ENCODE measurements around the gene TMEM8B. TPM values are rescaled to one million over a fixed set of nuclear protein-coding genes. Genes with fewer than 3 reads are reported as not detected.

The TMEM8B gene
- total and polyA plus RNA-seq, 2 of the 8 experiments (the other 6 are each of a cell fraction or from before 2014, with no cell fraction given): 7.5 to 10.4 TPM

DNA sequence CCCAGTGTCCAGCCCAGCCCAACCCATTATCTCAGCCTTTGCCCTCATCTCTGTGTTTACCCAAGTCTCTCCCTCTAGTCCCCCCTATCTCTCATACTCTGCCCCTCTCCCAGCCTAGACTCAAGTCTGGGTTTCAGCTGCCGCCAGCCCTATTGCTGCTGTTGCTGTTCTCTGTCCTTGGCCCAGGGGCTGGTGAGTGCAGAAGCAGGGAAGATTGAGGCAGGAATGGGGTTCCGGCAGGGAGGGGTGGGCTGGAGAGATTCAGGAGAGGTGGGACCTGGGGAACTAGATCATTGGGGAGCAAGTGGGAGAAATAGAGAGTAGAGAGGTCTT, 702 bp downstream of the TMEM8B start:
- Histone ChIP-seq H3K27me3 (replicated peaks in 1 of 4; ENCODE audit: control insufficient read depth in 3 of 4, extremely low read depth in 1 of 4, insufficient read depth in 3 of 4, low read length in 3 of 4) (no peaks in the 10 kb centered on the region), H3K9me3 (ENCODE audit: insufficient read depth in 2 of 2, low read depth in 1 of 2, low read length in 1 of 2) (no peaks in the 10 kb centered on the region), H3K36me3 (ENCODE audit: control insufficient read depth in 2 of 4, insufficient read depth in 4 of 4, low read length in 3 of 4) (no peaks in the 10 kb centered on the region), H4K5ac (ENCODE audit: insufficient read length, low read depth, low read length) (no peak overlapping the region), H3K9ac (replicated peaks in 1 of 4; ENCODE audit: extremely low read depth in 1 of 4, low read depth in 3 of 4, low read length in 3 of 4) (peak overlapping the region in 2 of 4 experiments; percentile 34 to 50; a peak in 2 of 7 replicates), H3K23me2 (ENCODE audit: low read depth, low read length) (peaks cover 10% of the 10 kb centered on the region), H3K79me1 (ENCODE audit: low read depth, low read length) (no peaks in the 10 kb centered on the region), H4K91ac (replicated peaks; ENCODE audit: insufficient read length, low read length) (no peak overlapping the region), H2BK15ac (ENCODE audit: low read length) (no peak overlapping the region), H3K56ac (replicated peaks; ENCODE audit: insufficient read length, low read depth, low read length) (no peak overlapping the region), H3K4me3 (ENCODE audit: extremely low read depth in 1 of 4, insufficient read depth in 2 of 4, low read depth in 3 of 4, low read length in 4 of 4) (peak overlapping the region; percentile 51 to 83 (median 68)), H3K18ac (ENCODE audit: extremely low read depth, low read length) (no peak overlapping the region), H3K14ac (ENCODE audit: insufficient read length) (no peak overlapping the region), H3K27ac (ENCODE audit: low read depth, low read length) (no peak overlapping the region), H2AFZ (ENCODE audit: low read length) (peak overlapping the region; percentile 31), H4K8ac (ENCODE audit: extremely low read depth, insufficient read depth, low read length) (no peak overlapping the region), H2BK20ac (ENCODE audit: low read length) (no peak overlapping the region), H2BK120ac (replicated peaks; ENCODE audit: low read depth, low read length) (no peak overlapping the region), H3K4me2 (ENCODE audit: insufficient read depth in 1 of 2, low read depth in 2 of 2, low read length in 2 of 2) (peak overlapping the region; percentile 86 to 90), H3K23ac (ENCODE audit: insufficient read length) (no peak overlapping the region), H4K20me1 (replicated peaks in 1 of 2; ENCODE audit: control insufficient read depth in 1 of 2, insufficient read depth in 2 of 2, low read length in 2 of 2) (no peaks in the 10 kb centered on the region), H3K4me1 (replicated peaks in 1 of 4; ENCODE audit: control insufficient read depth in 3 of 4, insufficient read depth in 4 of 4, low read length in 3 of 4) (peaks cover 0 to 12% (median 6%) of the 10 kb centered on the region in 4 experiments; a peak in 6 of 7 replicates), H2BK12ac (ENCODE audit: low read depth, low read length) (no peak overlapping the region), H2BK5ac (ENCODE audit: low read depth, low read length) (no peak overlapping the region), H3K4ac (replicated peaks; ENCODE audit: insufficient read length, low read depth, low read length) (no peak overlapping the region), H3K79me2 (ENCODE audit: control insufficient read depth in 1 of 2, insufficient read depth in 2 of 2, low read length in 2 of 2) (no peaks in the 10 kb centered on the region), H2AK5ac (ENCODE audit: low read depth, low read length) (no peak overlapping the region)
- ChIA-PET CTCF (ENCODE audit: partially characterized antibody) (interaction anchor here (5.6 to 10.6 kb wide), 3 partner anchors 18 to 50 kb away, joined by 62 to 115 read pairs (median 78); partner anchors contain the start of genes HINT2 and SPAG8), POLR2A (ENCODE audit: partially characterized antibody) (interaction anchor here (2.2 to 2.7 kb wide), 2 partner anchors 16 to 38 kb away, joined by 6 to 13 read pairs; partner anchors contain the start of genes HINT2 and NPR2)
- no peak for TF ChIP-seq TCF12 (IDR thresholded peaks at IDR 0.05; ENCODE audit: low read depth, low read length)
- DNase-seq (ENCODE audit: low read depth in 1 of 2, low spot score in 2 of 2): no peak
- no peak for FAIRE-seq
- 58% methylated on average over 2 of the region's 2 CpGs; no CpG with 5 or more reads in 1 of the 2 experiments for WGBS, 2 experiments (ENCODE audit: extremely low coverage in 1 of 2, insufficient coverage in 1 of 2, insufficient read length in 1 of 2, insufficient replicate concordance in 2 of 2, low coverage in 1 of 2, low lambda C conversion rate in 2 of 2, missing lambda C conversion rate in 1 of 2)
